ENCODE results near the gene LDHAL6B. TPM values are rescaled to one million over a fixed set of nuclear protein-coding genes. Genes with fewer than 3 reads are reported as not detected.

The LDHAL6B gene
- total and polyA plus RNA-seq, 2 experiments from 2014 or later: not detected

- Histone ChIP-seq H4K20me1 (replicated peaks; ENCODE audit: insufficient read depth) (peaks cover 7% of the 10 kb centered on the region; the same call in 1 of the 2 replicates), H3K27me3 (ENCODE audit: insufficient read depth) (no peaks in the 10 kb centered on the region), H2AFZ (no peak overlapping the region), H3F3A (replicated peaks; ENCODE audit: low read depth) (no peaks in the 10 kb centered on the region), H3K4me1 (ENCODE audit: insufficient read depth) (no peaks in the 10 kb centered on the region), H3K9me2 (ENCODE audit: insufficient read depth) (0 out of 2 replicates have a peak, but pooled peaks cover 3% of the 10 kb centered on the region), H3K4me3 (no peak overlapping the region), H3K36me3 (ENCODE audit: insufficient read depth) (peaks cover 13% of the 10 kb centered on the region), H3K79me2 (replicated peaks; ENCODE audit: insufficient read depth) (no peaks in the 10 kb centered on the region), H3K4me2 (no peak overlapping the region), H3K27ac (ENCODE audit: low read depth) (no peak overlapping the region)
- Mint-ChIP-seq H3K4me3 (no peak overlapping the region), H3K4me1 (no peaks in the 10 kb centered on the region), H3K9me3 (no peaks in the 10 kb centered on the region), H3K27me3 (ENCODE audit: insufficient read depth, low read depth, poor library complexity) (no peaks in the 10 kb centered on the region), H3K27ac (no peak overlapping the region), H3K36me3 (ENCODE audit: low read depth) (peaks cover 16% of the 10 kb centered on the region; the same call in 2 of the 3 replicates)
- DNase-seq (ENCODE audit: low spot score) (no peak), ATAC-seq (no peak)
- TF ChIP-seq EZH2 (IDR thresholded peaks at IDR 0.05; ENCODE audit: low read depth, unreplicated experiment) (no peak), ZNF331 (CRISPR knock-in tag; IDR thresholded peaks at IDR 0.05; ENCODE audit: low read depth) (no peak), JUNB (IDR thresholded peaks at IDR 0.05; ENCODE audit: unreplicated experiment) (no peak), POLR2AphosphoS5 (IDR thresholded peaks at IDR 0.05; ENCODE audit: low read depth) (no peak), ZNF462 (CRISPR knock-in tag; IDR thresholded peaks at IDR 0.05) (no peak), STAT1 (IDR thresholded peaks at IDR 0.05; ENCODE audit: unreplicated experiment) (no peak), CTCF (conservative IDR thresholded peaks at IDR 0.05; ENCODE audit: low read depth in 2 of 2) (no peak), NANOG (IDR thresholded peaks at IDR 0.05; ENCODE audit: borderline replicate concordance) (no peak), EZH2phosphoT487 (IDR thresholded peaks at IDR 0.05; ENCODE audit: unreplicated experiment) (no peak), CREB1 (CRISPR knock-in tag; IDR thresholded peaks at IDR 0.05; ENCODE audit: low read depth) (no peak), ZNF114 (CRISPR knock-in tag; IDR thresholded peaks at IDR 0.05) (no peak), REST (IDR thresholded peaks at IDR 0.05; ENCODE audit: unreplicated experiment) (no peak)
- TF ChIP-seq, protein P1, sequence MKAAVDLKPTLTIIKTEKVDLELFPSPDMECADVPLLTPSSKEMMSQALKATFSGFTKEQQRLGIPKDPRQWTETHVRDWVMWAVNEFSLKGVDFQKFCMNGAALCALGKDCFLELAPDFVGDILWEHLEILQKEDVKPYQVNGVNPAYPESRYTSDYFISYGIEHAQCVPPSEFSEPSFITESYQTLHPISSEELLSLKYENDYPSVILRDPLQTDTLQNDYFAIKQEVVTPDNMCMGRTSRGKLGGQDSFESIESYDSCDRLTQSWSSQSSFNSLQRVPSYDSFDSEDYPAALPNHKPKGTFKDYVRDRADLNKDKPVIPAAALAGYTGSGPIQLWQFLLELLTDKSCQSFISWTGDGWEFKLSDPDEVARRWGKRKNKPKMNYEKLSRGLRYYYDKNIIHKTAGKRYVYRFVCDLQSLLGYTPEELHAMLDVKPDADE (IDR thresholded peaks at IDR 0.05): no peak
Observed at GRCh38 chr15:59210186-59210585, 3.5 kb downstream of the LDHAL6B start.
